Activated CD8-positive, alpha-beta memory T cell treated with anti-CD3 and anti-CD28 coated beads for 24 hours (primary cell): Measurements from ENCODE around the gene SRL.
"Not testable (repeated sequence)": the region's sequence is repeated elsewhere in the genome, so short reads cannot be mapped to it uniquely, and the experiment has no call there.

Source experiments
- DNase-seq: peaks from one replicate; pipeline ENCODE4 v3.0.0-alpha.2; 2020

The SRL gene

GRCh38 chr16:4260360-4260759 lies 18.5 kb upstream of the SRL start:
- no peak for DNase-seq

- DNase-seq: no peak
These were observed 16.0 kb upstream of the SRL start for GRCh38 chr16:4257646-4258556.

- peak; percentile 99 for DNase-seq
These were observed 11.7 kb upstream of the SRL start for GRCh38 chr16:4253394-4254150.

- not testable (repeated sequence) for DNase-seq
These were observed 11.1 kb upstream of the SRL start for GRCh38 chr16:4253012-4253393.

- DNase-seq: no peak
These were observed 7.8 kb upstream of the SRL start for GRCh38 chr16:4249530-4250308.

- no peak for DNase-seq
These were observed 5.5 kb upstream of the SRL start for GRCh38 chr16:4247460-4247784.

- DNase-seq: no peak
These were observed 5.0 kb upstream of the SRL start for GRCh38 chr16:4246777-4247459.

GRCh38 chr16:4245077-4245791 lies 3.4 kb upstream of the SRL start:
- no peak for DNase-seq

GRCh38 chr16:4244254-4245076 lies 2.6 kb upstream of the SRL start:
- no peak for DNase-seq

GRCh38 chr16:4241258-4241927 lies 487 bp downstream of the SRL start:
- no peak for DNase-seq

GRCh38 chr16:4240624-4241023 lies 1.3 kb downstream of the SRL start:
- DNase-seq: no peak

- no peak for DNase-seq
These were observed 2.2 kb downstream of the SRL start for GRCh38 chr16:4239682-4240175.

GRCh38 chr16:4239020-4239419 lies 2.9 kb downstream of the SRL start:
- DNase-seq: no peak

- DNase-seq: no peak
These were observed 8.4 kb downstream of the SRL start for GRCh38 chr16:4233431-4233830.

GRCh38 chr16:4232541-4233386 lies 9.1 kb downstream of the SRL start:
- no peak for DNase-seq

- DNase-seq: no peak
These were observed 10.0 kb downstream of the SRL start for GRCh38 chr16:4231886-4232285.

GRCh38 chr16:4231367-4231766 lies 10.5 kb downstream of the SRL start:
- DNase-seq: no peak

GRCh38 chr16:4227040-4227332 lies 14.9 kb downstream of the SRL start:
- no peak for DNase-seq

- no peak for DNase-seq
These were observed 15.4 kb downstream of the SRL start for GRCh38 chr16:4226251-4227039.
